Activated CD4-positive, alpha-beta T cell treated with anti-CD3 and anti-CD28 coated beads, Interleukin-2, amount 50 U/mL, for 16 hours (primary cell): ENCODE data around the gene PSMA1.
"Not testable (repeated sequence)": the region's sequence is repeated elsewhere in the genome, so short reads cannot be mapped to it uniquely, and the experiment has no call there.

ENCODE experiments used
- DNase-seq: peaks from one replicate; pipeline ENCODE4 v3.0.0-alpha.2; 2020

Gene PSMA1

GRCh38 chr11:14519917-14520746, at the start of gene PSMA1:
TSS of gene PSMA1 (minus strand) at chr11:14520386. CDS start at chr11:14520299, 87 bp downstream.
- DNase-seq: peak; percentile 96

- not testable (repeated sequence) for DNase-seq
These were observed 49.3 kb upstream of the PSMA1 start for GRCh38 chr11:14569516-14569915.

DNA sequence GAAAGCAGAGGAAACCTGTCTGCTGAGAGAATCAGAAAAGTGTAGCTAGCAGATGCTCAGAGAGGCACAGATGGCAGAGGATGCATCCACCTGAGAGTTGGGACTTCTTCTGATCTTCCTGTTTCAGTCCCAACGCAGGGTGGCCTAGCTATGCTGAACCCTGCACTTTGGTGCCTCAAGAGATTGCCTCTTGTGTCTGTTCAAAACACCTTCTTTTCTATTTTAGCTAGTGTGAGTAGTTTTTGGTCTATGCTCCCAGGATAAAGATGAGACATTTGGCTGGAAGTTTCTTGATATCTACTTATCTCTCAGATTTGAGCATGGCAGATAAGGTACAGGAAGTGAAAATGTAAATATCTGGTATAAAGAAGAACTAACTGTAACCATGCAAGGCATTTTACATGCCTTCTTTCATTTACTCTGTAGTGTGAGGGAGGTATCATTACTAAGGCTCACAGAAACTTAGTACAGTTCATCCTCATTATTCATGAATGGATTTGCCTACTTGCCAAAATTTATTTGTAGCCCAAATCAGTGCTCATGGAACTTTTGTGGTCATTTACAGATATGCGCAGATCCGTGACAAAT, 47.0 kb upstream of the PSMA1 start:
- DNase-seq: no peak

DNA sequence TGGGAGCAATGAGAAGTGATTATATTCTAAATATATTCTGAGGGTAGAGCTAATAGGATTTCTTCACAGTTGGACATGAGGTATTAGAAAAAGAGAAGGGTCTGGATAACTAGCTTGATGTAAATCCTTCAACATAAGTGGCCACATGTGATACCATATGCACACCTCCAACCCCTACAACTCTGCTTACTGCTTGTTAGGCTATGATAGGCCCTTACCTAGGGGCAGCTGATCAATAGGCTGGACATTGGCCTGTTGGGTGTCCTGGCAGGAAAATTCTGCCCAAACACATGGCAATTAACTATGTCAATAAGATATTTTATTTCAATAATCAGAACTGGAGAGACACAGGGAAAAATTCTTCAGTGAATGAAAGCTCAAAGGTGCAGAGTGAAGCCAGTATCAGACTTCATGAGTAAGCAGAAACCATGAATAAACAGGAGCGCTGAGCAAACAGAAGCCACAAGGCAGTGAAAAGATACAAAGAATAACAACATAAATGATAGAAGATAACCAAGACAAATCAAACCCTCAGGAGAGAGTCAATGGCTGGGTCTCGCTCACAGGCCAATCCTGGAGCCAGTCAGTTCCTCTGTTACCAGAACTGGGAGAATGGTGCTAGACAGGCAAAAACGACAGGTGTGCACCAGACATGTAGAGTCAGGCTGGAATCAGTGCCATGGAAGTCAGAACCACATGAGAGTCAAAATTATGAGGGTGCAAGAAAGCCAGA, 46.3 kb upstream of the PSMA1 start:
- no peak for DNase-seq

GRCh38 chr11:14565845-14566244, 45.7 kb upstream of the PSMA1 start:
- no peak for DNase-seq

DNA sequence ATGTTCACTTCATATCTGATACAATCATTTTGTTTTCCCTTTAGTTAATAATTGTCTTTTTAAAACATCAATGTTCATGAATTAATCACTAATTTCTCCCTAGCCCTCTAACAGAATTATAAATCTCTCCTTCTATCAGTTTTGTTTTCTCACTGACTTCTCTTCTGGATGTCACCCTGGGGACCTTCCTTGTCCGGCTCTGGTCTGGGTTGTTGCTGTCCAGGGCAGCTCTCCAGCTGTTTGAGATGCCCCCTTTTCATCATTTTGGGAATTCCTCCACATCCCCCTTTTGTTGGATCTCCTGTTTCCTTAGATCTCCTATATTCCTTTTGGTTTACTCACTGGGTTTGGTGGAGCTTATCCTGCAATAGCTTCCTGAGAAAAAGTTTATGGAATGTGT, 35.6 kb upstream of the PSMA1 start:
- DNase-seq: no peak

- peak; percentile 47 for DNase-seq
These were observed 34.8 kb upstream of the PSMA1 start for GRCh38 chr11:14554959-14555358.

DNA sequence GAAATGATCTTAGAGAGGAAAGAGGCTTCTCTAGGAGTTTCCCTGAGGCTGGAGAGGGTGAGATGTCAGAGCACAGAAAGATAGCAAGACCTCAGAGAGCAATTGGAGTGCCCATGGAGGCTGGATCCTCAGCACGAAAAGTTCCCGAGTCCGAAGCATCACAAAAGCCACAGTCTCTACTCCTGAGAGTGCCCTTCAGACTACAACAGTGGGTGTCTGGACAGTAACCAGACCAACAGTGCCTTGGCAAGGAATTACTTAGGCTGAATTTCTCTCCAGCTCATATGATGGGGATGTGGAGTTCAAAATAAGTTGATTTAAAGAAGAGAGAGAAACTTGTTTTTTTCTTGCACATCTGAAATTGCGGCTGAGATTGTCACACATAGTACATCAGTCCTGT, 31.9 kb upstream of the PSMA1 start:
- no peak for DNase-seq

- DNase-seq: no peak
These were observed 31.2 kb upstream of the PSMA1 start for GRCh38 chr11:14551380-14551779.

DNA sequence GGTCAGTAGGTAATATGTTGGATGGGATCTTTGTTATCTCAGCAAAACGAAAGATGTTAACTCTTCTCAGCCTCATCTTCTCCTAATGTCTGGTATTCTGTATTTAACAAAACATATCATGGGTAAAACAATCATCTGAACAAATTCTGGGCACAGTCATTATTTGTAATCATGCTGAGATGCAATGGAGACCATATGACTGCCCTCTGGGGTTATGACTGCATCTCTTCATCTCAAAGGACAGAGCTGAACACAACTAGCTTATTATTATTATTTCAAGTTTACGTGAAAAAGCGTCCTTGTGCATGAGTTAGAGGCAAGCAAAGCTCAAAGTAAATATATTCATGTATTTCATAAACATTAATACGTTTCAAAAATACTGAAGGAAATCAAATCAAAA, 29.7 kb upstream of the PSMA1 start:
- no peak for DNase-seq

DNA sequence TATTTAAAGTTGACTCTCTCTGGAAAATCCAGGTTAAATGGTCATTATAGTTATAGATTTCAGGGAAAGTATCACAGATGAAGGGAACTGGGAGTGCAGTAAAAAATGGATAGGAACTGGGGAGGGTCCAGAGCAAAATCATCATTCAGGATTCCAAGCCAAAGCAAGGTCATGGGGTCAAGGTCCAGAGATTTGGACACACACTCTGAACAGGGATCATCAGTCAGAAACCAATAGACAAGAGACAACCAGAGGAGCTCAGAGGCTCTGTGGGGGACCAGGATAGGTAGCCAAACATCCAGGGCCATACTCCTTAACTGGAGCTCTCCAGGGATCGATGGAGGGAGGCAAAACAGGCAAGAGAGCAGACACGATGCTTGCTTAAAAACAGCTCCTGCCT, 27.3 kb upstream of the PSMA1 start:
- DNase-seq: no peak

DNA sequence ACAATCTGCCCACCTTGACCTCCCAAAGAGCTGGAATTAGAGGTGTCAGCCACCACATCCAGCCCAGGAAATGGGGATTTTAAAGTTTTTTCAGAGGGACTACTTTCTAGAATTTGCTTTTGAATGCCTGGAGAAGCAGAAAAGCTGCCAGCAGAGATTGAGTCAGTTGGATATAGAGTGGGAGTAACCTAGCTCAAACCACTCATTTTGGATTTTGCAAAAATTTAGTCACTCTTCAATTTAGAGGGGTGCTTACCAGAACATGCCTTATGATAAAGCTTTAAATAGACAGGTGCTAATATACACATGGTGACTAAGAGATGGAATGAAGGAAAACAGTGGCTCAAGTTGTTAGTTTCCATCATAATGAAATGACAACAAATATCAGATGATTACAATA, 26.5 kb upstream of the PSMA1 start:
- peak; percentile 25 for DNase-seq

GRCh38 chr11:14544611-14545010, 24.4 kb upstream of the PSMA1 start:
- peak; percentile 88 for DNase-seq

- no peak for DNase-seq
These were observed 23.1 kb upstream of the PSMA1 start for GRCh38 chr11:14543260-14543659.

- DNase-seq: no peak
These were observed 22.1 kb upstream of the PSMA1 start for GRCh38 chr11:14542324-14542723.

- DNase-seq: no peak
These were observed 21.2 kb upstream of the PSMA1 start for GRCh38 chr11:14541192-14541947.

- no peak for DNase-seq
These were observed 19.8 kb upstream of the PSMA1 start for GRCh38 chr11:14539982-14540421.

DNA sequence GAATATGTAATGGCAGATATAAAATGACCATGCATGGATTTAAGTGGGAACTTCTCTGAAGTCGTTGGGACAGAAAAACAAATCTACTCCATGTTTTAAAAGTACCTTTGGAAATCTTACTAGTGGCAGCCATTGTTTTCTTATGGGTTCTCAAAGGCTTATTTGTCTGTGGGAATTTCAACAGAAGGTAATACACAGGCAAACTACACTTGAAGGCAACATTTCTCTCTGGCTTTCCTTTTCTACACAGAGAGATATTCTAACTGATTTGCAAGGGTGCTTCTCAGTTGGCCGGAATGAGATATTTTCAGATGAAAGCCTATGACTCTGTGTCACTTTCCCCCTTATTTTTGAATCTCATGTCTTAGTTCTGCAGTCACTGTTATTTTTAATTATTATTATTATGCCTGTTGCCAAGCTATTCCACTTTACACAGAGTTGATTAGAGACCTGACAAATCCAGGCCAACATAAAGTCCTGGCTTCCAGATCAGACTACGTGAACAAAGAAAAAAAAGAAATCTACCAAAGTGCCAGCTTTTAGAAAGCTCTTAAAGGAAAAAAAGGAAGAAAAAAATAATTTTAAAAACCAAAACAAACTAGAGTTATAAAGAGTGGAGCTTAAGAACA, 18.9 kb upstream of the PSMA1 start:
- DNase-seq: no peak

GRCh38 chr11:14538271-14538925, 18.2 kb upstream of the PSMA1 start:
- DNase-seq: no peak

DNA sequence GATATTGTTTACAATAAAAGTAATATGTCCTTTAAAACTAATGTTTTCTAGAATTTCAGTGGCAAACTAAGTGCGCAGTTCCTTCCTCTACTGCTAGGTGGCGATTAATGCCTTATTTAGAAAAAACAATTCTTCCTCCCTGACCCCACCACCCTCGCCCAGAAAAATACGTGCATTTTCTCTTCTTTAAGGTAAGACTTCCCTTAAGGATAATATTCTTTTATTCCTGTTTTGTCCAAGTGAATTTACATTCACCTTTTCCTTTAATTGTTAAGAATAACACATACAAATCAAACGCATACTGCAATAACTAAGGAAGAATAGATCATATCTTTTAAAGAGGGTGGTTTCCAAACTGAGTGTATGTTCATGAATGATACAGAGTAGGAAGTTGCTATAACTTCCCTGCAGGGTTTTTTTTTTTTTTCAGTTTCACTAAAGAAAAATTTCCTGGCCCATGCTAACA, 17.0 kb upstream of the PSMA1 start:
- peak; percentile 48 for DNase-seq

DNA sequence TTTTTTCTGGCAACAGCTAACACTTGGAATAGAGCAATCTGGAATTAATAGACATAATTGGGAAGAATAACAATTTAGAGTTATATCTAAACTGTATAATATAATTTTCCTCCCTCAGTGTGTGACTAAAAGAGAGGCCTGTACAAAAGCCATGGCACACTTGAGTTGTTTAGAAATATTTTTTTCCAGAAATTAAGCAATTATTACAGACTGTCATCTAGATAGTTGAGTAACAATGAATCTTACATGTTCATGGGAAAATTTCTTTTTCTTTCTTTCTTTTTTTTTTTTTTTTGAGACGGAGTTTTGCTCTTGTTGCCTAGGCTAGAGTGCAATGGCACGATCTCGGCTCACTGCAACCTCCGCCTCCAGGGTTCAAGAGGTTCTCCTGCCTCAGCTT, 15.0 kb upstream of the PSMA1 start:
- not testable (repeated sequence) for DNase-seq

DNA sequence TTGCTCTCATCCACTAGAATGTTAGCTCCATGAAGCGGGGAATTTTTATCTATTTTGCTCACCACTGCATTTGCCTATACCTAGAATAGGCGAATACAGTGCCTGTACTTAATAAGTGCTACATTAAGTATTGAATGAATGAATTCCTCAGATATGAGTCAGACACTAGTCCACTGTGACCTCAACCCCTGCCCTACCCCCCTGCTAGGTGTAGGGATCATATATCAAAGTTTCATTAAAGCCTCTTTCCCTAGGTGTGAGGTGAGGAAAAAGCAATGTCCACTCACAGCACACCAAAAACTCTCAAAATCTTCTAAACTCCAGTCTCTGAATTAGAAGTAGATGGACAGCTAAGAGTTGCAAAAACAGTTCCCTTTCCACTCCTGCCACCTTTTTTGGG, 9.8 kb upstream of the PSMA1 start:
- DNase-seq: no peak
